Upper lobe of left lung (tissue), 4 donors: ENCODE results near the gene FAM89A.

Experiments
- CTCF ChIP-seq, 6 experiments: fragments of 450-650 bp in 4 of 6; fragments of 200-600 bp in 2 of 6; sonication (generic) in 2 of 6; IDR thresholded peaks; one replicate each; pipeline ENCODE4 v1.5.1; 2016 to 2019; ENCODE audit warnings: antibody characterized with exemption in 6 of 6
- EP300 ChIP-seq, 4 donors: sonication (generic); formaldehyde crosslinking; IDR thresholded peaks; one replicate each; pipeline ENCODE4 v1.5.1; 2017; ENCODE audit warnings: antibody characterized with exemption in 4 of 4, control low read depth in 2 of 4
- POLR2AphosphoS5 ChIP-seq, 2 donors: sonication (generic); formaldehyde crosslinking; IDR thresholded peaks; one replicate each; pipeline ENCODE4 v1.5.1; 2017; ENCODE audit warnings: antibody characterized with exemption in 2 of 2

GRCh38 chr1:231068762-231069161, 28.7 kb upstream of the FAM89A start:
- TF ChIP-seq CTCF (IDR thresholded peaks at IDR 0.05): no peak
- TF ChIP-seq POLR2AphosphoS5 (IDR thresholded peaks at IDR 0.05): no peak
- no peak for TF ChIP-seq EP300 (IDR thresholded peaks at IDR 0.05)
